Measurements from ENCODE around the gene MAGEB5. TPM values are rescaled to one million over a fixed set of nuclear protein-coding genes. Genes with fewer than 3 reads are reported as not detected.
"Not testable (repeated sequence)": the region's sequence is repeated elsewhere in the genome, so short reads cannot be mapped to it uniquely, and the experiment has no call there.

The MAGEB5 gene, protein sequence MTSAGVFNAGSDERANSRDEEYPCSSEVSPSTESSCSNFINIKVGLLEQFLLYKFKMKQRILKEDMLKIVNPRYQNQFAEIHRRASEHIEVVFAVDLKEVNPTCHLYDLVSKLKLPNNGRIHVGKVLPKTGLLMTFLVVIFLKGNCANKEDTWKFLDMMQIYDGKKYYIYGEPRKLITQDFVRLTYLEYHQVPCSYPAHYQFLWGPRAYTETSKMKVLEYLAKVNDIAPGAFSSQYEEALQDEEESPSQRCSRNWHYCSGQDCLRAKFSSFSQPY
- not detected for polyA plus RNA-seq

DNA sequence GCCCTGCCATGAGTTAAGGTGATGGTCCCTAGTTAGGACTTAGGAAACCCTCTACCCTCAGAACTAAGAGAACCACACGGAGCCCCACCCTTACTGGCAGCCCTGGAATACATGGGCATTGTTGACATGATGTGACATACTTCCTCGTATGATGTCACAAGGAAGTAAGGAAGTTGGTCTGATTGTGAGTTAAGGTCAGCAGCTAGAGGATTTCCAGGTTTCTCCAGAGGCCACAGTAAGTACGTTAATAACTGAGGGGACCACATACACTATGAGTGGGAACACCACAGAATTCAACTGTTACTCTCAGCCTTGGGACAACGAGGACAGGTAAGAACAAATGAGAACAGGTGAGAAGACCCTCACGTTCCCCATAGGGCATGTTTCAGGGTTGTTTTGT lies at the start of gene MAGEB5:
Gene MAGEB5, plus strand, starts transcription at position 301 of the 400 bp plus-strand sequence. CDS start 1,133 bp downstream, outside the sequence.
- no peaks in the 10 kb centered on the region for H3K4me1 Mint-ChIP-seq

DNA sequence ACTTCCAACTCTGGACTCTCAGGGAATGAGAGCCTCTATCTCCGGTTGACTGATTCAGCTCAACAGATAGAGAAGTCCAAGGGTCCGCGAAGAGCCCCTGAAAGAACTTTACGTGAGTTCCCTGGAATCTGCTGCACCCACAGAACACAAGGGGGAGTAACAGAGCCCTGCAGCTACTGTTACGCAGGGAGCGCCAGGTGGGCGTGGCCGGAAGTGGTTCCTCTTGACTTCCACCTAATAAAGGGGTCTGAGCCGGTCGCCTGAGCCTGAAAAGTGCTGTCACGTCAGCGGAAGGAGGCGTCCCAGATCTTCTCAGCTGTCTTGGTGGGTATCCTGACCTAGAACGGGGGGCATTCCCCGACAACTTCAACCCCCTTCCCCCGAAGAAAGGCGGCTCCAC lies 23.8 kb upstream of the MAGEB5 start, which contains the start of gene MAGEB6:
Gene MAGEB6, plus strand, starts transcription at position 237 of the 400 bp plus-strand sequence. CDS start 1,407 bp downstream, outside the sequence.
- DNase-seq: no peak
- Mint-ChIP-seq H3K4me3 (no peak within 1 kb of the TSS), H3K9me3 (peaks cover 0 to 6% (median 0%) of the 10 kb centered on the region in 6 donors), H3K27ac (no peak within 1 kb of the TSS), H3K27me3 (ENCODE audit: low read depth in 3 of 3) (no peaks in the 10 kb centered on the region), H3K36me3 (no peaks in the 10 kb centered on the region), H3K4me1 (no peaks in the 10 kb centered on the region)

More for the DNA sequence above, at the start of gene MAGEB5:
- H3K9me3 Mint-ChIP-seq: peaks cover 0 to 5% (median 4%) of the 10 kb centered on the region in 6 donors
- DNase-seq: no peak
- no peaks in the 10 kb centered on the region for H3K36me3 Mint-ChIP-seq
- no peak within 1 kb of the TSS for H3K27ac Mint-ChIP-seq
- H3K4me3 Mint-ChIP-seq: no peak within 1 kb of the TSS
- H3K27me3 Mint-ChIP-seq (ENCODE audit: low read depth in 3 of 3): no peaks in the 10 kb centered on the region

DNA sequence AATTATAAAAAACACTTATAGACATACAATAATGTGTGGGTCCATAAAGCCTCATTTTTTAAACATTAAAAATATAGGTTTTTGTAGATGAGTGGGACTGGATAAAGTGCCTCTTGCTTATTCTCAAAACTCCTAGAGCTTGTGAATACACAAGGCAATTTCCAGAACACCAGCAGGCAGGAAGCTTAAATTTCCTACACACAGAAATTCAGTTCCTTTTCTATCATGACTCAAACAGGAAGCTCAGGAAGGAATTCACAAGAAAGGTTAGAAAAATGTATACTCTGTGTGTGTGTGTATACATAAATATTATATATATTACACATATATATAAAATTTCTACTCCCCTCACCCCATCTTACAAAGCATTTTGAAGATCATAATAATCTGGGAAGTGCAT lies 12.4 kb upstream of the MAGEB5 start:
- Mint-ChIP-seq H3K4me1 (no peaks in the 10 kb centered on the region), H3K9me3 (peaks cover 0 to 17% (median 6%) of the 10 kb centered on the region in 6 donors), H3K36me3 (no peaks in the 10 kb centered on the region), H3K27ac (no peak overlapping the region), H3K27me3 (ENCODE audit: low read depth in 3 of 3) (peaks cover 0 to 4% (median 0%) of the 10 kb centered on the region in 3 donors), H3K4me3 (no peak overlapping the region)
- no peak for DNase-seq

DNA sequence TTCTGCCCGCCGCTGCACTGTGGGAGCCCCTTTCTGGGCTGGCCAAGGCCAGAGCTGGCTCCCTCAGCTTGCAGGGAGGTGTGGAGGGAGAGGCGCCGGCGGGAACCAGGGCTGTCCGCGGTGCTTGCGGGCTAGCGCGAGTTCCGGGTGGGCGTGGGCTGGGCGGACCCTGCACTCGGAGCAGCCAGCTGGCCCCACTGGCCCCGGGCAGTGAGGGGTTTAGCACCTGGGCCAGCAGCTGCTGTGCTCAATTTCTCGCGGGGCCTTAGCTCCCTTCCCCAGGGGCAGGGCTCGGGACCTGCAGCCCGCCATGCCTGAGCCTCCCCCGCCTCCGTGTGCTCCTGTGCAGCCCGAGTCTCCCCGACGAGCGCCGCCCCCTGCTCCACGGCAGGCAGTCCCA lies 11.3 kb upstream of the MAGEB5 start:
- not testable (repeated sequence) for H3K36me3 Mint-ChIP-seq; H3K27ac Mint-ChIP-seq; H3K4me3 Mint-ChIP-seq; DNase-seq; H3K4me1 Mint-ChIP-seq; H3K27me3 Mint-ChIP-seq (ENCODE audit: low read depth in 3 of 3)
- peaks cover 0 to 12% (median 6%) of the 10 kb centered on the region in 6 donors for H3K9me3 Mint-ChIP-seq

DNA sequence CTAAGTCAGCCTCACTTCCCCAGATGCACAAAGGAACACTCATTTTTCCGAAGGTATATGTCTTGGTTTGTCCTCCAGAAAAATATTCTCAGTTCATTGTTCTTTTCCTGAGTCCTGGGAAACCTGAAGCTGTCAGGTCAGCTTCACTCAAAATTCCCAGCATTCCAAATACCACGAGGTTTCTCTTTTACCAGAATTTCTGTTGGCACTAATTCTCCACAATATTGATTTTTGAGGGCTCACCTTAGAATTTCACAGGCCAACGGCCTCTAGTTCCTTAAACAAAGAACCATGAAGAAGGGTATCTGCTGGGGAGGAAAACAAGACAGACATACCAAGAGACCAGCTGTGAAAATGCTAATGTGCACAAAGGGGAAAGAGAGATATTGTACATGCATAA lies 8.0 kb upstream of the MAGEB5 start:
- Mint-ChIP-seq H3K4me1 (no peaks in the 10 kb centered on the region), H3K27me3 (ENCODE audit: low read depth in 3 of 3) (peaks cover 0 to 4% (median 0%) of the 10 kb centered on the region in 3 donors), H3K9me3 (peaks cover 0 to 20% (median 2%) of the 10 kb centered on the region in 6 donors), H3K27ac (no peak overlapping the region), H3K36me3 (no peaks in the 10 kb centered on the region), H3K4me3 (no peak overlapping the region)
- DNase-seq: no peak

DNA sequence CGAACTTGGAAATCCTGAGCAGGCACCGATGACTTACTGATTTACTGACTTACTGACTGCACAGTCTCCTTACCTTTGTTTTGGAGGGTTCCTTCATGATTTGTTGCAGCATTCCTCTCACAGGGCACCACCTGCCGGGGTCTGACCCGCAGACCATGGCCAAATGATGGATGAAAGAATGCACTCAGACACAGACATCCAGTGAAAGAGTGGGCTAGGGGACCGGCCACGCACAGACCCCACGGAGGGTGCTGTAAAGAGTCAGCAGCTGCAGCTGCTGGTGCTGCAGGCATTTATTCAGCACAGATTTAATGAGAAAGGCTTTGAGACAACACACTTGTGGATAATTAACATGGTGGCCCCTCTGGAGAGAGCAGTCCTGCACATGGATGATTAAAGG lies 3.4 kb downstream of the MAGEB5 start:
- Mint-ChIP-seq H3K4me1 (no peaks in the 10 kb centered on the region), H3K27ac (no peak overlapping the region), H3K36me3 (no peaks in the 10 kb centered on the region), H3K9me3 (peaks cover 0 to 8% (median 3%) of the 10 kb centered on the region in 6 donors), H3K27me3 (ENCODE audit: low read depth in 3 of 3) (peaks cover 0 to 2% (median 0%) of the 10 kb centered on the region in 3 donors), H3K4me3 (no peak overlapping the region)
- DNase-seq: no peak

DNA sequence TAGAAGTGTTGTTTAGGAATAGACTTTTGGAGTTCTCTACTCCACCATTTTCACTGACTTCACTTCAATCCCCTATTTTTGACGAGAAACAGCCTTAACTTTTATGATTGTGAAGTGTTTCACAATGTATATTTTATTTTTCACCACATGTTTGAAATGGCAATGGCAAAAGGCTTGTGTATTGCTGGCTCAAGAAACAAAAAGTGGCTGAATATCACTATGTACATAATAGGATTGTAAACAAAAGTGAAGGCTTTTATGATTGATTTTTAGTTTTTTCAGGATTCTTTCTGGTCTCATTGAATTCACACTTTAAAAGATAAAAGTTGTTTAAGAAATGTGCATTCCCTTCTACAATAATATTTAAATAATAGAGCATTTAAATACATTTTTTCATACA lies 18.2 kb downstream of the MAGEB5 start:
- Mint-ChIP-seq H3K9me3 (peaks cover 4 to 15% (median 11%) of the 10 kb centered on the region in 6 donors), H3K27ac (no peak overlapping the region), H3K4me3 (no peak overlapping the region), H3K27me3 (ENCODE audit: low read depth in 3 of 3) (peaks cover 0 to 5% (median 4%) of the 10 kb centered on the region in 3 donors), H3K4me1 (no peaks in the 10 kb centered on the region), H3K36me3 (no peaks in the 10 kb centered on the region)
- no peak for DNase-seq

DNA sequence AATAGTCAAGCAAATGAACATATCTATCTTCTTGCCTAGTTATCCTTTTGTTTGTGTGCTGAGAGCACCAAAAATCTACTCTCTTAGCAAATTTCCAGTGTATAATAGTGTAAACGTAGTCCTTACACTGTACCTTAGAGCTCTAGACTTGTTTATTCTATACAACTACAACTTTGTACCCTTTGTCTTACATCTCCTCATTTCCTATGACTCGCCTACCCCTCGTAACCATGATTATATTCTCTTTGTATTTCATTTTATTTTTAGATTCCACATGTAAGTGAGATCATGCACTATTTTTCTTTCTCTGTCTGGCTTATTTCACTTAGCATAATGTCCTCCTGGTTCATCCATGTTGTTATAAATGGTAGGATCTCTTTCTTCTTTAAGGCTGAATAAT lies 37.6 kb downstream of the MAGEB5 start:
- H3K27ac Mint-ChIP-seq: no peak overlapping the region
- DNase-seq: no peak
- no peak overlapping the region for H3K4me3 Mint-ChIP-seq
- H3K27me3 Mint-ChIP-seq (ENCODE audit: low read depth in 3 of 3): peaks cover 0 to 6% (median 0%) of the 10 kb centered on the region in 3 donors
- H3K36me3 Mint-ChIP-seq: no peaks in the 10 kb centered on the region
- H3K4me1 Mint-ChIP-seq: no peaks in the 10 kb centered on the region
- peaks cover 0 to 4% (median 0%) of the 10 kb centered on the region in 6 donors for H3K9me3 Mint-ChIP-seq

DNA sequence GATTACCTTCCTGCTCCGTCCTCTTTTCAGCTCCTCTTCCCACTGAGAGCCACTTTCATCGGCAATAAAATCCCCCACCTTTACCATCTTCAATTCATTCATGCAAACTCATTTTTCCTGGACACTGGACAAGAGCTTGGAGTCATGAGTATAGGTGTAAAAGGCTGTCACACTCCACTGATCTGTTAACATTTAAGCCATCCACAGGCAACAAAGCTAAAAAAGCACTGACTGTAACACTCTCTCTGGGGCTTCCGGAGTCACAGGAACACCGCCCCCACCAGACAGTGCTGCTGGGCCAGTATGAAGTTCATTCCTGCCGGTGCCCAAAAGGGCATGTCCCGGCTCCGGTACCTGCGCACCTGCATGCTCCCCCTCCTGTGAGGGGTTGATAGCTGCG lies 38.5 kb downstream of the MAGEB5 start:
- H3K9me3 Mint-ChIP-seq: peaks cover 0 to 5% (median 0%) of the 10 kb centered on the region in 6 donors
- H3K4me3 Mint-ChIP-seq: no peak overlapping the region
- H3K36me3 Mint-ChIP-seq: no peaks in the 10 kb centered on the region
- DNase-seq: no peak
- H3K27ac Mint-ChIP-seq: no peak overlapping the region
- H3K4me1 Mint-ChIP-seq: no peaks in the 10 kb centered on the region
- H3K27me3 Mint-ChIP-seq (ENCODE audit: low read depth in 3 of 3): peaks cover 0 to 6% (median 0%) of the 10 kb centered on the region in 3 donors

DNA sequence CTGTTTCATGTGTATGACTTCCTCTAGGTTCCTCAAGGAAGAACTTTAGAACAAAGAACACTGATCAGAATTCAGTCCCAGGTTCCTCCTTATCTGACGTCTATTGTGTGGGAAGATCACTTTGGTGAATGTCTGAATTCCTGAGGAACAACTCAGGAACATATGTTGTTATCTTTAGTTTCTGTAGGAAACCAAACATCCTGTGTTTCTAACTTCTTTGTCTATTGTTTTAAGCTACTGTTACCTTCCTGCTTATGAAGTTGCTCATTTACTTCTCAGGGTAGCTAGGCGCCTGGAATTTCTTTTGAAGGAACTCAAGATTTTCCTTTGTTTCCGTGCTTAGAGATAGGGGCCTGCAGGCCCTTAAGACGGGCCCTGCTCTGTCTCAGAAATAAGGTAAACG lies 46.2 kb downstream of the MAGEB5 start:
- H3K36me3 Mint-ChIP-seq: no peaks in the 10 kb centered on the region
- peaks cover 0 to 7% (median 2%) of the 10 kb centered on the region in 6 donors for H3K9me3 Mint-ChIP-seq
- no peak overlapping the region for H3K27ac Mint-ChIP-seq
- peaks cover 0 to 4% (median 0%) of the 10 kb centered on the region in 3 donors for H3K27me3 Mint-ChIP-seq (ENCODE audit: low read depth in 3 of 3)
- no peak overlapping the region for H3K4me3 Mint-ChIP-seq
- no peaks in the 10 kb centered on the region for H3K4me1 Mint-ChIP-seq
- no peak for DNase-seq

Other genes starting within 250 kb of the MAGEB5 start
- not detected for gene MAGEB18, start 77.8 kb upstream of the MAGEB5 start, polyA plus RNA-seq
- not detected for gene MAGEB6B, start 55.6 kb upstream of the MAGEB5 start, polyA plus RNA-seq
- not detected for gene MAGEB6, start 23.7 kb upstream of the MAGEB5 start, polyA plus RNA-seq

All from immature natural killer cell (primary cell).